Non-pigmented ciliary epithelial cell (primary cell): ENCODE results near the gene AP2M1.
"Not testable (repeated sequence)": the region's sequence is repeated elsewhere in the genome, so short reads cannot be mapped to it uniquely, and the experiment has no call there.

Experiments
- DNase-seq: peaks from one replicate; pipeline ENCODE4 v3.0.0-alpha.2; 2010; ENCODE audit warnings: low read depth

AP2M1 gene

GRCh38 chr3:184174646-184175492 is at the start of gene AP2M1:
TSS of gene AP2M1 (plus strand) at chr3:184174855. CDS start at chr3:184176994, 2,139 bp downstream.
- peak; percentile 97 for DNase-seq

GRCh38 chr3:184126006-184126405 is 48.6 kb upstream of the AP2M1 start:
- no peak for DNase-seq

DNA sequence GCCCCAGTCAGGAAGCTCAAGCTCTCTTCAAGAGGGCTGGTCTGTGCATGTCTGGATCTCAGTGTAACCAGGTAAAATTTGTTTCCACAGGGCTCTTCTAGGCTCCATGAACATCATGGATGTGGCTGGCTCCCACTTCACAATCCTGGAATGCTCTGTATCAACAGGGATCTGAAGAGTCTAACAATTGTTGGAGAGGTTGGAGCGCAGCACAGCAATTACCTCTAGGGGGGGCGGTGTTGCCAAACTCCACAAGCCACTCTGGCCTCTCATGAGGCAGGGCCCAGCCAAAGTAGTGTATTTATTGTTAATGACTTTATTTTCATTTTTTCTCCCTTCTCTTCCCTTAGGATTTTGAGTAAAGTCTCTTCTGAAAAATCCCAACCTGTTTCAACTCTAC is 45.6 kb upstream of the AP2M1 start:
- no peak for DNase-seq

- DNase-seq, result no peak
Observed at GRCh38 chr3:184132945-184133344, 41.7 kb upstream of the AP2M1 start.

- DNase-seq, result no peak
Observed at GRCh38 chr3:184133840-184134745, 40.6 kb upstream of the AP2M1 start.

GRCh38 chr3:184134746-184135148 is 39.9 kb upstream of the AP2M1 start:
- DNase-seq, result no peak

DNA sequence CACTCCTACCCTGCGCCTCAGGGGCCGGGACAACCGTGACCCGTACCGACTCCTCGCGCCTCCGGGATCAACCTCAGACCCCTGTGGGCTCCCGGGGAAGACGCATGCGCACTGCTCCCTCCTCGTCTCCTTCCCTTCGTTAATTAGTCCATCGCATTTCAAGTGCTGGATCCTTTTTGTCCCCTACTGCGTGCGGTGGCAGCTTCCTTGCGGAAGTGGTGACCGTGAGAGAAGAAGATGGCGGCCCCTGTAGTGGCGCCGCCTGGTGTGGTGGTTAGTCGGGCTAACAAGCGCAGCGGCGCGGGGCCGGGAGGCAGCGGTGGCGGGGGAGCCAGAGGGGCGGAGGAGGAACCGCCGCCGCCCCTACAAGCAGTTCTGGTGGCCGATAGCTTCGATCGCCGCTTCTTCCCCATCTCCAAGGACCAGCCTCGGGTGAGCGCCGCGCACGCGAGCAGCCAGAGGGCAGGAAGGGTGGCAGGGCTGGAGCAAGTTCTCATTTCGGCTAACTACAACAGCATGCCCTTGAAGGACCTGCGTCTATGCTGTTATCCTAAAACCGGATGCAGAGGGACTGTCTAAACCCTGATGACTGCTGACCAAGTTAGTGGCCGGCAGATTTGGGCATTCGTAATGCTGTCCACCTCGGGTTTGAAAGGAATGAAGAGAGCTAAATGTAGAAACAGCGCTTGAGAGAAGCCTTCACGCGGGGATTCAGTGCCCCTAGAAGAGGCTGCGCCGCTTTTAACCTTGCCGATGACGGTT is 39.3 kb upstream of the AP2M1 start, which contains the start of gene EIF2B5:
TSS of gene EIF2B5 (plus strand) at position 210 of the 762 bp plus-strand sequence. CDS start at position 238, 28 bp downstream.
- no peak for DNase-seq

- no peak for DNase-seq
Observed at GRCh38 chr3:184135911-184136260, 38.8 kb upstream of the AP2M1 start.

- no peak for DNase-seq
Observed at GRCh38 chr3:184140436-184140835, 34.2 kb upstream of the AP2M1 start.

DNA sequence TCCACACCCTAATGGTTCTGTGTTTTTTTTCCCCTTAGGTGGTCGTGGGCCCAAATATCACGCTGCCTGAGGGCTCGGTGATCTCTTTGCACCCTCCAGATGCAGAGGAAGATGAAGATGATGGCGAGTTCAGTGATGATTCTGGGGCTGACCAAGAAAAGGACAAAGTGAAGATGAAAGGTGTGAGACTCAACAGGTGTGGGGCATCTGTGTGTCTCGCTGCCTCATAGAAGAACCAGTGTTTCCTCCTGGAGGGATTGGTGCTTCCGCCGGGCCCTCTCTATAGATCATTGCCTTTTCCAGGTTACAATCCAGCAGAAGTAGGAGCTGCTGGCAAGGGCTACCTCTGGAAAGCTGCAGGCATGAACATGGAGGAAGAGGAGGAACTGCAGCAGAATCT is 32.5 kb upstream of the AP2M1 start:
- DNase-seq, result no peak

- DNase-seq, result no peak
Observed at GRCh38 chr3:184143327-184143726, 31.3 kb upstream of the AP2M1 start.

GRCh38 chr3:184144505-184144904 is 30.1 kb upstream of the AP2M1 start:
- no peak for DNase-seq

GRCh38 chr3:184145111-184145524 is 29.5 kb upstream of the AP2M1 start:
- no peak for DNase-seq

- DNase-seq, result no peak
Observed at GRCh38 chr3:184145751-184146270, 28.8 kb upstream of the AP2M1 start.

DNA sequence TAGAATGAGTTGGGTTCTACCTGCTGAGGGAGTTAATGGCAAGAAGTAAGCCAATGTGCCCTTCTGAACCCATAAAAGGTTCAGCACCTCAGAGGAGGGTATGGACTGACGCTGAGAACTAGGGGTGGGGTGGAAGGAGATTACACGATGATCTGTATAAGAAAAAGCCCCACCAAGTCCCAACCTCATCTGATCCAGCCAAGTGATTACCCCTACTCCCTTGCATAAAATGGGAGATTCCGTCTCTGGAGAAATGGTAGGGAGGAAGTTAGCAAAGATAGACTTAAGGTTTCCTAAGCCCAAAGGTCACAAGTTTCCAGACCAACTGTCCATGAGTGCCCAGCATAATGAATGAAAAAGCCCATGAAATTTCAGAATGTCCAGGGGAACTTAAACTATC is 26.6 kb upstream of the AP2M1 start:
- no peak for DNase-seq

DNA sequence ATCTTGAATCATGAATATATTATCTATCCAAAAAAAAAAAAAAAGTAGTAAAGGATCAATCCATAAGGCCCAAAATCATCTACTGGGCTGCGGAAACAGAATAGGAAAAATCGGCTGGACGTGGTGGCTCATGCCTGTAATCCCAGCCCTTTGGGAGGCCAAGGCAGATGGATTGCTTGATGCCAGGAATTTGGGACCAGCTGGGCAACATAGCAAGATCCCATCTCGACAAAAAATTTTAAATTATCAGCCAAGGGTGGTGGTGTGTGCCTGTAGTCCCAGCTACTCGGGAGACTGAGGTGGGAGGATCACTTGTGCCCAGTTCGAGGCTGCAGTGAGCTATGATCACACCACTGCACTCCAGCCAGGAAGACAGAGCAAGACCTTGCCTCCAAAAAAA is 25.5 kb upstream of the AP2M1 start:
- DNase-seq, result no peak

DNA sequence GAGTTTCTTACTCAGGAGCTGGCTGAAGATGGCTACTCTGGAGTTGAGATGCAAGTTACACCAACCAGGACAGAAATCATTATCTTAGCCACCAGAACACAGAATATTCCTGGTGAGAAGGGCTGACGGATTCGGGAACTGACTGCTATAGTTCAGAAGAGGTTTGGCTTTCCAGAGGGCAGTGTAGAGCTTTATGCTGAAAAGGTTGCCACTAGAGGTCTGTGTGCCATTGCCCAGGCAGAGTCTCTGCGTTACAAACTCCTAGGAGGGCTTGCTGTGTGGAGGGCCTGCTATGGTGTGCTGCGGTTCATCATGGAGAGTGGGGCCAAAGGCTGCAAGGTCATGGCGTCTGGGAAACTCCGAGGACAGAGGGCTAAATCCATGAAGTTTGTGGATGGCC is 24.9 kb upstream of the AP2M1 start:
- DNase-seq, result not testable (repeated sequence)

DNA sequence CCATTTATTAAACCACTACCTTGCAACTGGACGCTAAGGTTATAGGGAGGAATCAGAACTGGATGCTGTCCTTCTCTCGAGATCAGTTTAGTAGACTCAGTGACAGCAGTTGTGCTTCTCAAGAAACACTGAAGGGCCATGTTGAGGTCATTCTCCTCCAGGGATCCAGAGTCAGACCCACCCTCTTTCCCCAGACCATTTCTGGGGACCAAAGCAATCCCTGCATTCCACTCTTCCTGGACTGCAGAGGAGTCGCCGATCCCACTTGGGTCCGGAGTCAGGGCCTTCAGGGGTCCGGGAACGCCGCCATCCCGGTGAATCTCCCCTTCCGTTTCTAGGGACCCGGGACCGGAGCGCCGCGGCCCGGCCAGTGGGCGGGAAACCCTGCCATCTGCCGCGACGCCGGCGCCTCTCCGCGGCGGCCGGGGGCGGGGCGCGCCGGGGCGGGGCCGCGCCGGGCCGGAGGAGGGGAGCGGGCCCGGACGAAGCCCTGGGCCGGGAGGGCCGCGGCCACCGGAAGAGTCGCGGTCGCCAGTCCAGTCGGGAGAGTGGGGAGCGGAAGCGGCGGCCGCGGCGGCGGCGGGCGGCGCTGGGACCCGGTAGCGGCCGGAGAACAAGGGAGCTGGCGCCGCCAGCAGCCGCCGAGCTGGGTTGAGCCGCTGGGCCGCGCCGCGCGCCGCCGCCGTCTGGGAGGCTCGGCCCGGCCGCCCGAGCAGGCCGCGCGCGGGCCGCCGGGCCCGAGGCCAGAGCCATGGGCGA is 19.6 kb upstream of the AP2M1 start, which contains the start of gene DVL3:
TSS of gene DVL3 (plus strand) at position 493 of the 759 bp plus-strand sequence. CDS start at position 752, 259 bp downstream.
- no peak for DNase-seq

GRCh38 chr3:184155644-184156521 is 18.8 kb upstream of the AP2M1 start:
- DNase-seq, result no peak

- DNase-seq, result no peak
Observed at GRCh38 chr3:184156522-184156955, 18.1 kb upstream of the AP2M1 start.
